ENCODE measurements around the gene CHRDL2.
"Not testable (repeated sequence)": the region's sequence is repeated elsewhere in the genome, so short reads cannot be mapped to it uniquely, and the experiment has no call there.

CHRDL2 gene

GRCh38 chr11:74670171-74670570, 61.1 kb downstream of the CHRDL2 start:
- H3K9ac ChIP-seq (ENCODE audit: low read length): no peak overlapping the region
- H3K9me3 ChIP-seq (ENCODE audit: control insufficient read depth, low read length): no peaks in the 10 kb centered on the region
- no peak overlapping the region for H3K4me3 ChIP-seq (ENCODE audit: low read length)
- H3K36me3 ChIP-seq (ENCODE audit: control insufficient read depth, insufficient read depth, low read length): no peaks in the 10 kb centered on the region
- H3K4me1 ChIP-seq (ENCODE audit: control insufficient read depth, insufficient read depth, low read length): no peaks in the 10 kb centered on the region
- no peaks in the 10 kb centered on the region for H3K27me3 ChIP-seq (ENCODE audit: control insufficient read depth, insufficient read depth, low read length)

- H3K9ac ChIP-seq (ENCODE audit: low read length): no peak overlapping the region
- no peaks in the 10 kb centered on the region for H3K27me3 ChIP-seq (ENCODE audit: control insufficient read depth, insufficient read depth, low read length)
- no peak overlapping the region for H3K4me3 ChIP-seq (ENCODE audit: low read length)
- no peaks in the 10 kb centered on the region for H3K9me3 ChIP-seq (ENCODE audit: control insufficient read depth, low read length)
- no peaks in the 10 kb centered on the region for H3K36me3 ChIP-seq (ENCODE audit: control insufficient read depth, insufficient read depth, low read length)
- no peaks in the 10 kb centered on the region for H3K4me1 ChIP-seq (ENCODE audit: control insufficient read depth, insufficient read depth, low read length)
Measured at GRCh38 chr11:74669211-74670160, 61.7 kb downstream of the CHRDL2 start.

- no peaks in the 10 kb centered on the region for H3K27me3 ChIP-seq (ENCODE audit: control insufficient read depth, insufficient read depth, low read length)
Measured at GRCh38 chr11:74663315-74663714, 67.9 kb downstream of the CHRDL2 start.

GRCh38 chr11:74662487-74663103, 68.6 kb downstream of the CHRDL2 start:
- H3K4me3 ChIP-seq (ENCODE audit: low read length): no peak overlapping the region
- peaks cover 4% of the 10 kb centered on the region for H3K4me1 ChIP-seq (ENCODE audit: control insufficient read depth, insufficient read depth, low read length)
- no peaks in the 10 kb centered on the region for H3K36me3 ChIP-seq (ENCODE audit: control insufficient read depth, insufficient read depth, low read length)
- H3K9ac ChIP-seq (ENCODE audit: low read length): no peak overlapping the region
- H3K9me3 ChIP-seq (ENCODE audit: control insufficient read depth, low read length): no peaks in the 10 kb centered on the region
- H3K27me3 ChIP-seq (ENCODE audit: control insufficient read depth, insufficient read depth, low read length): no peaks in the 10 kb centered on the region

More at GRCh38 chr11:74663315-74663714, 67.9 kb downstream of the CHRDL2 start:
- no peaks in the 10 kb centered on the region for H3K9me3 ChIP-seq (ENCODE audit: control insufficient read depth, low read length)
- H3K4me1 ChIP-seq (ENCODE audit: control insufficient read depth, insufficient read depth, low read length): peaks cover 4% of the 10 kb centered on the region
- no peaks in the 10 kb centered on the region for H3K36me3 ChIP-seq (ENCODE audit: control insufficient read depth, insufficient read depth, low read length)
- no peak overlapping the region for H3K9ac ChIP-seq (ENCODE audit: low read length)
- H3K4me3 ChIP-seq (ENCODE audit: low read length): no peak overlapping the region

- not testable (repeated sequence) for H3K9me3 ChIP-seq (ENCODE audit: control insufficient read depth, low read length); H3K36me3 ChIP-seq (ENCODE audit: control insufficient read depth, insufficient read depth, low read length); H3K4me1 ChIP-seq (ENCODE audit: control insufficient read depth, insufficient read depth, low read length); H3K27me3 ChIP-seq (ENCODE audit: control insufficient read depth, insufficient read depth, low read length); H3K4me3 ChIP-seq (ENCODE audit: low read length); H3K9ac ChIP-seq (ENCODE audit: low read length)
Measured at GRCh38 chr11:74659124-74659523, 72.1 kb downstream of the CHRDL2 start.

- Histone ChIP-seq H3K27me3 (ENCODE audit: control insufficient read depth, insufficient read depth, low read length) (no peaks in the 10 kb centered on the region), H3K9me3 (ENCODE audit: control insufficient read depth, low read length) (no peaks in the 10 kb centered on the region), H3K4me3 (ENCODE audit: low read length) (no peak overlapping the region), H3K4me1 (ENCODE audit: control insufficient read depth, insufficient read depth, low read length) (no peaks in the 10 kb centered on the region), H3K36me3 (ENCODE audit: control insufficient read depth, insufficient read depth, low read length) (no peaks in the 10 kb centered on the region), H3K9ac (ENCODE audit: low read length) (no peak overlapping the region)
Measured at GRCh38 chr11:74654976-74655375, 76.2 kb downstream of the CHRDL2 start.

- Histone ChIP-seq H3K27me3 (ENCODE audit: control insufficient read depth, insufficient read depth, low read length) (no peaks in the 10 kb centered on the region), H3K36me3 (ENCODE audit: control insufficient read depth, insufficient read depth, low read length) (no peaks in the 10 kb centered on the region), H3K4me1 (ENCODE audit: control insufficient read depth, insufficient read depth, low read length) (no peaks in the 10 kb centered on the region), H3K9me3 (ENCODE audit: control insufficient read depth, low read length) (no peaks in the 10 kb centered on the region), H3K4me3 (ENCODE audit: low read length) (no peak overlapping the region), H3K9ac (ENCODE audit: low read length) (no peak overlapping the region)
Measured at GRCh38 chr11:74650498-74650897, 80.7 kb downstream of the CHRDL2 start.

- Histone ChIP-seq H3K9ac (ENCODE audit: low read length) (no peak overlapping the region), H3K36me3 (ENCODE audit: control insufficient read depth, insufficient read depth, low read length) (no peaks in the 10 kb centered on the region), H3K4me3 (ENCODE audit: low read length) (no peak overlapping the region), H3K27me3 (ENCODE audit: control insufficient read depth, insufficient read depth, low read length) (no peaks in the 10 kb centered on the region), H3K9me3 (ENCODE audit: control insufficient read depth, low read length) (no peaks in the 10 kb centered on the region), H3K4me1 (ENCODE audit: control insufficient read depth, insufficient read depth, low read length) (no peaks in the 10 kb centered on the region)
Measured at GRCh38 chr11:74648894-74649293, 82.3 kb downstream of the CHRDL2 start.

GRCh38 chr11:74647831-74648230, 83.4 kb downstream of the CHRDL2 start:
- H3K36me3 ChIP-seq (ENCODE audit: control insufficient read depth, insufficient read depth, low read length): no peaks in the 10 kb centered on the region
- no peaks in the 10 kb centered on the region for H3K9me3 ChIP-seq (ENCODE audit: control insufficient read depth, low read length)
- no peak overlapping the region for H3K9ac ChIP-seq (ENCODE audit: low read length)
- no peaks in the 10 kb centered on the region for H3K27me3 ChIP-seq (ENCODE audit: control insufficient read depth, insufficient read depth, low read length)
- H3K4me1 ChIP-seq (ENCODE audit: control insufficient read depth, insufficient read depth, low read length): no peaks in the 10 kb centered on the region
- H3K4me3 ChIP-seq (ENCODE audit: low read length): no peak overlapping the region

- Histone ChIP-seq H3K27me3 (ENCODE audit: control insufficient read depth, insufficient read depth, low read length) (no peaks in the 10 kb centered on the region), H3K9ac (ENCODE audit: low read length) (no peak overlapping the region), H3K4me3 (ENCODE audit: low read length) (no peak overlapping the region), H3K36me3 (ENCODE audit: control insufficient read depth, insufficient read depth, low read length) (no peaks in the 10 kb centered on the region), H3K9me3 (ENCODE audit: control insufficient read depth, low read length) (no peaks in the 10 kb centered on the region), H3K4me1 (ENCODE audit: control insufficient read depth, insufficient read depth, low read length) (no peaks in the 10 kb centered on the region)
Measured at GRCh38 chr11:74647404-74647803, 83.8 kb downstream of the CHRDL2 start.

- Histone ChIP-seq H3K4me1 (ENCODE audit: control insufficient read depth, insufficient read depth, low read length) (no peaks in the 10 kb centered on the region), H3K9me3 (ENCODE audit: control insufficient read depth, low read length) (no peaks in the 10 kb centered on the region), H3K4me3 (ENCODE audit: low read length) (no peak overlapping the region), H3K9ac (ENCODE audit: low read length) (no peak overlapping the region), H3K36me3 (ENCODE audit: control insufficient read depth, insufficient read depth, low read length) (no peaks in the 10 kb centered on the region), H3K27me3 (ENCODE audit: control insufficient read depth, insufficient read depth, low read length) (no peaks in the 10 kb centered on the region)
Measured at GRCh38 chr11:74646954-74647353, 84.3 kb downstream of the CHRDL2 start.
